Hepatocyte (in vitro differentiated cells): ENCODE data around the gene CBFA2T3.

Source experiments
- EZH2 ChIP-seq: fragments of 200-600 bp; sonication (generic); IDR thresholded peaks from 2 replicates; pipeline ENCODE4 v1.6.1; 2016; ENCODE audit warnings: antibody characterized with exemption, mild to moderate bottlenecking, borderline replicate concordance
- TF ChIP-seq, protein P1 (sequence below): fragments of 200-600 bp; sonication (generic); IDR thresholded peaks from 2 replicates; pipeline ENCODE4 v1.5.1; 2016; ENCODE audit warnings: antibody characterized with exemption, mild to moderate bottlenecking; ENCODE audit not compliant: poor library complexity

DNA sequence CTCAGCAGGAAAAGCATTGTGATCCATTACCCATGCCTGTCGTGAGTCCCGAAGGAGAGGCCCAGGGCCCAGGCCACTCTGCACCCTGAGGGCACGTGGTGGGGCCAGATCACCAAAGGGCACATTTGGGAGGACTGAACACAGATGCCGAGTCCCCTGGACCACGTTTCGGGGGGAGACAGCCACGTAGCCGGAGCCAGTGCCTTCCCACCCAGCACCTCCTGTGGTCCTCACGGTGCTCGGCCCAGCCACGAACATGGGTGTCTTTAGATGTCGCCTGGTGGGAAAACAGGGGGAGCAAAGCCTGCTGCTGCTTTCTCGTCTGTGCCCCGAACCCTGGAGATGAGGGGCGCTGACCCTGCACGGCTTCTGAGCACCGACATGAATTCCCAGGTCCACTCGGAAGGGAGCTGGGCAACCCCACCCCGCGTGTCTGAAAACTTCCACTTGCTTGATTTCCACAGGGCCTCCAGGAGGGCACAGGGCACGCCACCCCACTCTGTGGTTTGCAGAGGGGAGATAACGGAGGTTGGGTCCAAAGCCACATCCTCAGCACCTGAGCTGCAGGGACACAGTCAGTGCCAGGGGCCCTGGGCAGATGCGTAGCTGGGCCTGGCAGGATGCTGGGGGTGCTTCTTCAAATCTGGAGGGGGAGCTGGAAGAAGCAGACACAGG is 14.4 kb downstream of the CBFA2T3 start:
- TF ChIP-seq, protein P1, sequence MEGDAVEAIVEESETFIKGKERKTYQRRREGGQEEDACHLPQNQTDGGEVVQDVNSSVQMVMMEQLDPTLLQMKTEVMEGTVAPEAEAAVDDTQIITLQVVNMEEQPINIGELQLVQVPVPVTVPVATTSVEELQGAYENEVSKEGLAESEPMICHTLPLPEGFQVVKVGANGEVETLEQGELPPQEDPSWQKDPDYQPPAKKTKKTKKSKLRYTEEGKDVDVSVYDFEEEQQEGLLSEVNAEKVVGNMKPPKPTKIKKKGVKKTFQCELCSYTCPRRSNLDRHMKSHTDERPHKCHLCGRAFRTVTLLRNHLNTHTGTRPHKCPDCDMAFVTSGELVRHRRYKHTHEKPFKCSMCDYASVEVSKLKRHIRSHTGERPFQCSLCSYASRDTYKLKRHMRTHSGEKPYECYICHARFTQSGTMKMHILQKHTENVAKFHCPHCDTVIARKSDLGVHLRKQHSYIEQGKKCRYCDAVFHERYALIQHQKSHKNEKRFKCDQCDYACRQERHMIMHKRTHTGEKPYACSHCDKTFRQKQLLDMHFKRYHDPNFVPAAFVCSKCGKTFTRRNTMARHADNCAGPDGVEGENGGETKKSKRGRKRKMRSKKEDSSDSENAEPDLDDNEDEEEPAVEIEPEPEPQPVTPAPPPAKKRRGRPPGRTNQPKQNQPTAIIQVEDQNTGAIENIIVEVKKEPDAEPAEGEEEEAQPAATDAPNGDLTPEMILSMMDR: no peak
- no peak for TF ChIP-seq EZH2
